OCI-LY3 (cell line): ENCODE measurements around the gene KIT.

Experiments used
- H2AFZ ChIP-seq: fragments of 200-600, 300-600 bp; shearing (Covaris generic); 2 replicates; pipeline ENCODE4 v1.6.0; 2014; ENCODE audit warnings: antibody characterized with exemption, low read depth, low read length
- H3K27ac ChIP-seq: fragments of 200-600, 300-600 bp; sonication (generic); 2 replicates; pipeline ENCODE4 v1.5.1; 2014; ENCODE audit warnings: mild to moderate bottlenecking, low read length, moderate library complexity, mixed read lengths
- H3K27me3 ChIP-seq: fragments of 200-600, 300-600 bp; sonication (generic); 2 replicates; pipeline ENCODE4 v1.6.1; 2014; ENCODE audit warnings: low read depth, low read length, mixed read lengths
- H3K36me3 ChIP-seq: fragments of 200-600, 300-600 bp; sonication (generic); replicated peaks from 2 replicates; pipeline ENCODE3; 2014; ENCODE audit warnings: low read depth, low read length, mixed read lengths
- H3K4me1 ChIP-seq: fragments of 300-600, 200-600 bp; sonication (generic); 2 replicates; pipeline ENCODE4 v1.6.1; 2014; ENCODE audit warnings: low read length, mixed read lengths
- H3K4me2 ChIP-seq: fragments of 200-600, 300-600 bp; sonication (generic); 2 replicates; pipeline ENCODE4 v1.6.1; 2014; ENCODE audit warnings: low read length, mixed read lengths
- H3K4me3 ChIP-seq: fragments of 300-600, 200-600 bp; sonication (generic); 2 replicates; pipeline ENCODE4 v1.5.1; 2014; ENCODE audit warnings: antibody characterized with exemption, mild to moderate bottlenecking, low read length, moderate library complexity
- H3K79me2 ChIP-seq: fragments of 300-600, 200-600 bp; shearing (Covaris generic); 2 replicates; pipeline ENCODE4 v1.6.1; 2014; ENCODE audit warnings: mild to moderate bottlenecking, low read length, mixed read lengths
- H3K9ac ChIP-seq: fragments of 300-600, 200-600 bp; shearing (Covaris generic); 2 replicates; pipeline ENCODE4 v1.6.0; 2014; ENCODE audit warnings: mild to moderate bottlenecking, low read length, moderate library complexity
- H3K9me3 ChIP-seq: fragments of 200-600, 300-600 bp; shearing (Covaris generic); 2 replicates; pipeline ENCODE4 v1.6.1; 2014; ENCODE audit warnings: low read length, mixed read lengths; ENCODE audit not compliant: insufficient read depth
- H4K20me1 ChIP-seq: fragments of 200-600, 300-600 bp; sonication (generic); 2 replicates; pipeline ENCODE4 v1.6.1; 2016; ENCODE audit warnings: low read length, mixed read lengths; ENCODE audit not compliant: insufficient read depth
- EZH2phosphoT487 ChIP-seq: fragments of 200-600 bp; shearing (Covaris generic); IDR thresholded peaks from 2 replicates; pipeline ENCODE4 v1.6.1; 2018; ENCODE audit warnings: antibody characterized with exemption, mixed run types, low read depth
- TF ChIP-seq, protein P1 (sequence below): fragments of 200-600, 300-600 bp; sonication (generic); IDR thresholded peaks from 2 replicates; pipeline ENCODE4 v1.5.1; 2014; ENCODE audit warnings: antibody characterized with exemption, low read length, low read depth

Gene KIT

DNA sequence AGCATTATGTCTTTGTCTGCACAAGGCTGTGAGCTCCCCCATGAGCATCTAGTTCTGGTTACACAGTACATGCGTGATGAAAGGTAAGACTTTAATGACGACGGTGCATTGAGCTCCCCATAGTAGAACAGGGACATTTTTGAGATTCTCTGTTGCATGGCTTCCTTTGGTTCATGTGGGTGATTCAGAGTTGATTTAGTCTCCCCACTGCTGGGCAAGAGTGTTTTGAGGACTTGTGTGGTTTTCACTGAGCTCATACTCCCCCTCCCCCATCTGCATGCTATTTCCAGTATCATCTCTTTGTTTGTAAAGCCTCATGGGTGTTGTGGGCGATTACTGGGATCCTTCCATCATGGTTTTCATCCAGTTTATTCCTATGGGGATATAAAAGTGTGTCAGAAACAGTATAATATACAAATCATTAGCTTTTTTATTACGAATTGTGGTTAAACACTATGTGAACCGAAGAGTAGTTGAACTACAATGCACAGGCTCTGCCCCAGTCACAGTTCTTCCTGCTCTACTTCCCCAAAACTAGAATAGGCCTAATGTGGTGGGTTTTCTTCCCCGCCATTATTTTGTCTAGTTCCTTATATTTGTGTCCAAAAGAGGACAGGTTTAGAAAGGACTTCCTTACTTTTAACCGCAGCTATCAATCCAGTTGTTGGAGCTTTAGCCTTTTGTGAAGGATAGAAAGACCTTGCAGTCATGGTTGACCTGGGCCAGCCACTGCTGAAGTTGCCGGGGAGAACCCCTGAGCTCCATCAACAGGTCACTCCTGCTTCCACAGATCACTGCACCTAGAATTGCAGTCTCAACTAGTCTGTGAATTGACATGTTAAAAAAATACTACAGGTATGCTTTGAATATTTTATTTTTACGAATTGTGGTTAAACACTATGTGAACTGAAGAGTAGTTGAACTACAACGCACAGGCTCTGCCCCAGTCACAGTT is 30.4 kb downstream of the KIT start:
- TF ChIP-seq, protein P1, sequence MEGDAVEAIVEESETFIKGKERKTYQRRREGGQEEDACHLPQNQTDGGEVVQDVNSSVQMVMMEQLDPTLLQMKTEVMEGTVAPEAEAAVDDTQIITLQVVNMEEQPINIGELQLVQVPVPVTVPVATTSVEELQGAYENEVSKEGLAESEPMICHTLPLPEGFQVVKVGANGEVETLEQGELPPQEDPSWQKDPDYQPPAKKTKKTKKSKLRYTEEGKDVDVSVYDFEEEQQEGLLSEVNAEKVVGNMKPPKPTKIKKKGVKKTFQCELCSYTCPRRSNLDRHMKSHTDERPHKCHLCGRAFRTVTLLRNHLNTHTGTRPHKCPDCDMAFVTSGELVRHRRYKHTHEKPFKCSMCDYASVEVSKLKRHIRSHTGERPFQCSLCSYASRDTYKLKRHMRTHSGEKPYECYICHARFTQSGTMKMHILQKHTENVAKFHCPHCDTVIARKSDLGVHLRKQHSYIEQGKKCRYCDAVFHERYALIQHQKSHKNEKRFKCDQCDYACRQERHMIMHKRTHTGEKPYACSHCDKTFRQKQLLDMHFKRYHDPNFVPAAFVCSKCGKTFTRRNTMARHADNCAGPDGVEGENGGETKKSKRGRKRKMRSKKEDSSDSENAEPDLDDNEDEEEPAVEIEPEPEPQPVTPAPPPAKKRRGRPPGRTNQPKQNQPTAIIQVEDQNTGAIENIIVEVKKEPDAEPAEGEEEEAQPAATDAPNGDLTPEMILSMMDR = no peak
- no peak for TF ChIP-seq EZH2phosphoT487
- no peak overlapping the region for H3K27ac ChIP-seq
- H3K27me3 ChIP-seq = no peaks in the 10 kb centered on the region
- no peaks in the 10 kb centered on the region for H3K9me3 ChIP-seq
- H4K20me1 ChIP-seq = no peaks in the 10 kb centered on the region
- H3K4me1 ChIP-seq = no peaks in the 10 kb centered on the region
- no peak overlapping the region for H3K9ac ChIP-seq
- no peak overlapping the region for H3K4me2 ChIP-seq
- H3K4me3 ChIP-seq = no peak overlapping the region
- no peak overlapping the region for H2AFZ ChIP-seq
- H3K79me2 ChIP-seq = no peaks in the 10 kb centered on the region
- no peaks in the 10 kb centered on the region for H3K36me3 ChIP-seq

DNA sequence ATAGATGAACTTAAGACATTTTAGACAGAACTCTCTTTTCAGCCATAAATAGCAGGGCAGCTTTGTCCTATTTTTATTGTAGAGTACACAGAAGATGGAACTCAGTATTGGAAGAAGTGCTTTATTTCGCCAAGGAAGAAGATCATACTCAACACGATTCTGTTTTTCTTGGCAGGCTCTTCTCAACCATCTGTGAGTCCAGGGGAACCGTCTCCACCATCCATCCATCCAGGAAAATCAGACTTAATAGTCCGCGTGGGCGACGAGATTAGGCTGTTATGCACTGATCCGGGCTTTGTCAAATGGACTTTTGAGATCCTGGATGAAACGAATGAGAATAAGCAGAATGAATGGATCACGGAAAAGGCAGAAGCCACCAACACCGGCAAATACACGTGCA is 37.6 kb downstream of the KIT start:
- no peak for TF ChIP-seq EZH2phosphoT487
- TF ChIP-seq, protein P1 = no peak
- Histone ChIP-seq H3K9me3 (no peaks in the 10 kb centered on the region), H3K4me1 (no peaks in the 10 kb centered on the region), H3K9ac (no peak overlapping the region), H3K4me2 (no peak overlapping the region), H2AFZ (no peak overlapping the region), H4K20me1 (no peaks in the 10 kb centered on the region), H3K79me2 (no peaks in the 10 kb centered on the region), H3K27ac (no peak overlapping the region), H3K4me3 (no peak overlapping the region), H3K36me3 (no peaks in the 10 kb centered on the region), H3K27me3 (no peaks in the 10 kb centered on the region)

DNA sequence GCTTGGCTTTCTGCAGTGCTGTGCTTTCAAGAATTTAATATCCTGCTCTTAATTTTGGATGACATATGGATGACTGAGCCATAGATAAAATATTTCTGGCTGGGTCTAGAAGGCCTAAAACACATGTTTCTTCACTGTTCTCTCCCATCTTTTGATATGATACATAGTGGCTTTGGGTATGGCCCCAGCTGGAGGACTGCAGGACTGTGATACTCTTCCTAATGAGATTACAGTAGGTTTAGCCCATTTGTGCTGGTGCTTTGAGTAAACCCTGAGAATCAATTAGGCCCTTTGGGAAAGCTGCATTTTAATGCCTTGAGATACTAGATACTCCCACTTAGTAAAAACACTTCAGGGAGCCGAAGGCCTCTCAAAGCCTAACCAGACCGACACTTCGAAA is 38.0 kb downstream of the KIT start:
- no peaks in the 10 kb centered on the region for H3K9me3 ChIP-seq
- no peaks in the 10 kb centered on the region for H3K36me3 ChIP-seq
- H3K27ac ChIP-seq = no peak overlapping the region
- no peak overlapping the region for H2AFZ ChIP-seq
- H3K4me1 ChIP-seq = no peaks in the 10 kb centered on the region
- no peak overlapping the region for H3K4me2 ChIP-seq
- H3K27me3 ChIP-seq = no peaks in the 10 kb centered on the region
- H3K4me3 ChIP-seq = no peak overlapping the region
- TF ChIP-seq, protein P1 = no peak
- TF ChIP-seq EZH2phosphoT487 = no peak
- no peaks in the 10 kb centered on the region for H4K20me1 ChIP-seq
- H3K9ac ChIP-seq = no peak overlapping the region
- no peaks in the 10 kb centered on the region for H3K79me2 ChIP-seq

DNA sequence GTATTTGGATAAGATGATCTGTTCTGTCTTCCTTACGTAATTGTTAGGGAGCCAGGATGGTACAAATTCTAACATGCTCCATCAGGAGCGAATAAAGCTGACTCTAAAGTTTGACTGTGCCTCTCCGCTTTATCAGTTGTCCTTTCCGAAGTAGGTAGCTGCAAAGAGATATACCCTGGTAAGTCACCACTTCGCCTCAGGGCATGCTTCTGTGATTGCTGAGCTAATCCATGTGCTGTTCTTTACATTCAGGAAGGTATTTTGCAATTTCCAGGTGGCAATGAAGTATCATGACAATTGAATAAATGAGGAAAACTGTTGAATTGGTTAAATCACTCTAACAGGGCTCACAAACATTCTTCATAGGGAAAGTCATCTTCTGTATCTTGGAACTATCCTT is 38.9 kb downstream of the KIT start:
- no peaks in the 10 kb centered on the region for H4K20me1 ChIP-seq
- H3K36me3 ChIP-seq = no peaks in the 10 kb centered on the region
- no peaks in the 10 kb centered on the region for H3K79me2 ChIP-seq
- no peak overlapping the region for H3K4me2 ChIP-seq
- H2AFZ ChIP-seq = no peak overlapping the region
- no peaks in the 10 kb centered on the region for H3K9me3 ChIP-seq
- TF ChIP-seq, protein P1 = no peak
- no peak for TF ChIP-seq EZH2phosphoT487
- no peak overlapping the region for H3K9ac ChIP-seq
- no peak overlapping the region for H3K27ac ChIP-seq
- no peak overlapping the region for H3K4me3 ChIP-seq
- H3K4me1 ChIP-seq = no peaks in the 10 kb centered on the region
- H3K27me3 ChIP-seq = no peaks in the 10 kb centered on the region
